GM19463 (cell line): Measurements from ENCODE around the gene BID.

Source experiments
- ATAC-seq: cut with Tn5 transposase; IDR thresholded peaks from one replicate; pipeline ENCODE4 v1.9.1; 2021; ENCODE audit warnings: mild to moderate bottlenecking, moderate library complexity; ENCODE audit not compliant: unreplicated experiment

The BID gene

GRCh38 chr22:17774206-17774925 lies at the start of gene BID:
TSS of gene BID (minus strand) at chr22:17774469. CDS start at chr22:17750116, 24,353 bp downstream.
- peak; percentile 29 for ATAC-seq

- ATAC-seq, result no peak
Measured at GRCh38 chr22:17823964-17824363, 49.7 kb upstream of the BID start.

- no peak for ATAC-seq
Measured at GRCh38 chr22:17823226-17823625, 49.0 kb upstream of the BID start.

GRCh38 chr22:17822087-17822486 lies 47.8 kb upstream of the BID start:
- ATAC-seq, result no peak

- no peak for ATAC-seq
Measured at GRCh38 chr22:17820879-17821439, 46.7 kb upstream of the BID start.

- no peak for ATAC-seq
Measured at GRCh38 chr22:17818649-17819048, 44.4 kb upstream of the BID start.

- no peak for ATAC-seq
Measured at GRCh38 chr22:17818180-17818579, 43.9 kb upstream of the BID start.

- ATAC-seq, result no peak
Measured at GRCh38 chr22:17817511-17818065, 43.3 kb upstream of the BID start.

- ATAC-seq, result no peak
Measured at GRCh38 chr22:17817079-17817478, 42.8 kb upstream of the BID start.

GRCh38 chr22:17816649-17817048 lies 42.4 kb upstream of the BID start:
- no peak for ATAC-seq

GRCh38 chr22:17815703-17816254 lies 41.5 kb upstream of the BID start:
- no peak for ATAC-seq

- ATAC-seq, result no peak
Measured at GRCh38 chr22:17814830-17815229, 40.6 kb upstream of the BID start.

GRCh38 chr22:17814084-17814483 lies 39.8 kb upstream of the BID start:
- no peak for ATAC-seq

GRCh38 chr22:17811119-17811518 lies 36.9 kb upstream of the BID start:
- no peak for ATAC-seq

GRCh38 chr22:17810570-17811116 lies 36.4 kb upstream of the BID start:
- no peak for ATAC-seq

GRCh38 chr22:17808693-17809403 lies 34.6 kb upstream of the BID start:
- no peak for ATAC-seq

GRCh38 chr22:17807578-17808410 lies 33.5 kb upstream of the BID start:
- ATAC-seq, result no peak

- no peak for ATAC-seq
Measured at GRCh38 chr22:17807086-17807485, 32.8 kb upstream of the BID start.

GRCh38 chr22:17806437-17806836 lies 32.2 kb upstream of the BID start:
- ATAC-seq, result no peak

GRCh38 chr22:17804331-17805080 lies 30.2 kb upstream of the BID start:
- ATAC-seq, result no peak
